Spleen (tissue), 11 donors: ENCODE results near the gene ATOH1. TPM values are rescaled to one million over a fixed set of nuclear protein-coding genes. Genes with fewer than 3 reads are reported as not detected.

Experiments used
- DNase-seq: peaks from one replicate; pipeline ENCODE4 v3.0.0-alpha.2; 2020
- H3K27ac ChIP-seq, 8 donors: fragments of 200-600 bp; sonication (generic) in 7 of 8; 1 replicate in 4 of 8; 2 replicates in 4 of 8; pipeline versions ENCODE4 v1.5.0 to v1.8.0; 2016 to 2021; ENCODE audit warnings: inconsistent platforms in 4 of 8, mild to moderate bottlenecking in 4 of 8, moderate library complexity in 1 of 8
- H3K27me3 ChIP-seq, 7 donors: fragments of 200-600 bp; sonication (generic) in 6 of 7; replicated peaks in 1 of 7; 1 replicate in 4 of 7; 2 replicates in 3 of 7; pipeline versions ENCODE4 v1.5.0 to v1.8.0; 2016 to 2021; ENCODE audit warnings: inconsistent platforms in 3 of 7, mild to moderate bottlenecking in 1 of 7
- H3K36me3 ChIP-seq, 6 donors: fragments of 200-600 bp; sonication (generic) in 5 of 6; 1 replicate in 4 of 6; 2 replicates in 2 of 6; pipeline versions ENCODE4 v1.5.0 to v1.8.0; 2016 to 2021; ENCODE audit warnings: inconsistent platforms in 2 of 6
- H3K4me1 ChIP-seq, 6 donors: fragments of 200-600 bp; sonication (generic) in 5 of 6; 1 replicate in 3 of 6; 2 replicates in 3 of 6; pipeline versions ENCODE4 v1.5.0 to v1.8.0; 2016 to 2021; ENCODE audit warnings: inconsistent platforms in 3 of 6
- H3K4me3 ChIP-seq, 8 donors: fragments of 200-600 bp; sonication (generic) in 7 of 8; 1 replicate in 4 of 8; 2 replicates in 4 of 8; pipeline versions ENCODE4 v1.5.0 to v1.8.0; 2016 to 2021; ENCODE audit warnings: inconsistent platforms in 4 of 8, mild to moderate bottlenecking in 4 of 8, moderate library complexity in 2 of 8
- H3K9me3 ChIP-seq, 8 donors: fragments of 200-600 bp; sonication (generic) in 7 of 8; 1 replicate in 4 of 8; 2 replicates in 4 of 8; pipeline versions ENCODE4 v1.5.0 to v1.8.0; 2016 to 2021; ENCODE audit warnings: inconsistent platforms in 4 of 8
- POLR2A ChIP-seq, 3 donors: fragments of 450-650 bp; IDR thresholded peaks; one replicate each; pipeline ENCODE4 v1.5.1; 2017; ENCODE audit warnings: antibody characterized with exemption in 3 of 3, mild to moderate bottlenecking in 1 of 3
- POLR2AphosphoS5 ChIP-seq, 3 donors: sonication (generic); formaldehyde crosslinking; IDR thresholded peaks; one replicate each; pipeline ENCODE4 v1.5.1; 2017; ENCODE audit warnings: antibody characterized with exemption in 3 of 3
- WGBS, 5 donors: extraction: QIAGEN DNeasy Blood & Tissue Kit in 3 of 5; methylation state at CpG; one replicate each; pipeline versions ENCODE4 v1.1.5 to v1.1.7; 2013 to 2018; 5-methylcytosine and 5-hydroxymethylcytosine counted together
- intact Hi-C: fragments of 100-400 bp; cut with DNase I; formaldehyde crosslinking; loops from one replicate; pipeline ENCODE4 v1.15.0; 2023; ENCODE audit warnings: low total_unique reads
- polyA plus RNA-seq, 3 donors: library from polyadenylated mRNA; stranded (reverse); fragments of 200-250 nt; gene quantifications; one replicate each; pipeline ENCODE4 v1.2.1, GENCODE V29; 2013
- total RNA-seq, 7 donors: library from RNA; depleted of rRNA in 3 of 7; stranded (reverse); fragments of >200 nt in 3 of 7; fragmentation: NEBNext Ultra II Directional in 4 of 7; extraction: Animal tissue kit (Norgen Biotek cat#: 25700) in 4 of 7; gene quantifications; one replicate each; pipeline versions ENCODE4 v1.1.0 to v1.2.1, GENCODE V29; 2016 to 2021
- TF ChIP-seq, protein P1 (sequence below), 11 experiments: fragments of 200-600 bp in 7 of 11; fragments of 450-650 bp in 4 of 11; sonication (generic) in 4 of 11; IDR thresholded peaks in 8 of 11; conservative IDR thresholded peaks in 3 of 11; 1 replicate in 7 of 11; 2 replicates in 4 of 11; pipeline versions ENCODE4 v1.4.0 to v1.8.0; 2016 to 2021; ENCODE audit warnings: antibody characterized with exemption in 11 of 11, inconsistent platforms in 4 of 11, mild to moderate bottlenecking in 1 of 11
- donor health status: healthy with polysubstance abuse.
- donor health status: DM: no; HTN: no; CAD: no; lungs with moderate emphysema.
- donor health status: DM: no; HTN: no; CAD: no.
- donor health status: Bipolar disorder and iron deficiency.
- donor health status: healthy.
- donor health status: DM: no; HTN: no; CAD: no.
- donor health status: DM: yes; HTN: yes; CAD: no.

Gene ATOH1
- total and polyA plus RNA-seq, 10 donors, result not detected

DNA sequence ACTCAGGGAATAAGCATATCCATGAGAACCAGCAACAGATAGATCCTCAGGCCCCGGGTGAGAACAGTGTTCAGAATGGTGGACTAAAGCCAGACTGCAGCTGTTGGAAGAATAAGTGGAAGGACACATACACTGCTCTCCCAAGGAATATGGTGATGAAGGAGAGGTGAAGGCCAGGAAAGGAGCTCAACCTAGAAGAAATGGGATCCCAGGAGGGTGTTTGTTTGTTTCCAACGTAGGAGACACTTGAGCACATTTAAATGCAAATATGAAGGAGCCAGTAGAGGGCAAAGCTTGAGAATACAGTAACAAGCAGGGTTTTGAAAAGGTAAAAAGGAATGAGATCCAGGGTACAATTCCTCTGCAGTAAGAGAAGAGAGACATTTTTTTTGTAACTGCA lies 42.4 kb upstream of the ATOH1 start:
- DNase-seq, result no peak
- Histone ChIP-seq H3K27ac (no peak overlapping the region), H3K9me3 (no peaks in the 10 kb centered on the region), H3K27me3 (no peaks in the 10 kb centered on the region), H3K4me3 (no peak overlapping the region), H3K4me1 (no peaks in the 10 kb centered on the region), H3K36me3 (no peaks in the 10 kb centered on the region)
- TF ChIP-seq POLR2AphosphoS5 (IDR thresholded peaks at IDR 0.05), result no peak
- TF ChIP-seq, protein P1, sequence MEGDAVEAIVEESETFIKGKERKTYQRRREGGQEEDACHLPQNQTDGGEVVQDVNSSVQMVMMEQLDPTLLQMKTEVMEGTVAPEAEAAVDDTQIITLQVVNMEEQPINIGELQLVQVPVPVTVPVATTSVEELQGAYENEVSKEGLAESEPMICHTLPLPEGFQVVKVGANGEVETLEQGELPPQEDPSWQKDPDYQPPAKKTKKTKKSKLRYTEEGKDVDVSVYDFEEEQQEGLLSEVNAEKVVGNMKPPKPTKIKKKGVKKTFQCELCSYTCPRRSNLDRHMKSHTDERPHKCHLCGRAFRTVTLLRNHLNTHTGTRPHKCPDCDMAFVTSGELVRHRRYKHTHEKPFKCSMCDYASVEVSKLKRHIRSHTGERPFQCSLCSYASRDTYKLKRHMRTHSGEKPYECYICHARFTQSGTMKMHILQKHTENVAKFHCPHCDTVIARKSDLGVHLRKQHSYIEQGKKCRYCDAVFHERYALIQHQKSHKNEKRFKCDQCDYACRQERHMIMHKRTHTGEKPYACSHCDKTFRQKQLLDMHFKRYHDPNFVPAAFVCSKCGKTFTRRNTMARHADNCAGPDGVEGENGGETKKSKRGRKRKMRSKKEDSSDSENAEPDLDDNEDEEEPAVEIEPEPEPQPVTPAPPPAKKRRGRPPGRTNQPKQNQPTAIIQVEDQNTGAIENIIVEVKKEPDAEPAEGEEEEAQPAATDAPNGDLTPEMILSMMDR (IDR thresholded peaks at IDR 0.05 in 8 of 11, conservative IDR thresholded peaks at IDR 0.05 in 3 of 11), result no peak
- no peak for TF ChIP-seq POLR2A (IDR thresholded peaks at IDR 0.05)
- intact Hi-C loops, result no loop called here
- WGBS, 5 donors, result 65 to 81% (median 76%) methylated on average over 2 of the region's 2 CpGs

DNA sequence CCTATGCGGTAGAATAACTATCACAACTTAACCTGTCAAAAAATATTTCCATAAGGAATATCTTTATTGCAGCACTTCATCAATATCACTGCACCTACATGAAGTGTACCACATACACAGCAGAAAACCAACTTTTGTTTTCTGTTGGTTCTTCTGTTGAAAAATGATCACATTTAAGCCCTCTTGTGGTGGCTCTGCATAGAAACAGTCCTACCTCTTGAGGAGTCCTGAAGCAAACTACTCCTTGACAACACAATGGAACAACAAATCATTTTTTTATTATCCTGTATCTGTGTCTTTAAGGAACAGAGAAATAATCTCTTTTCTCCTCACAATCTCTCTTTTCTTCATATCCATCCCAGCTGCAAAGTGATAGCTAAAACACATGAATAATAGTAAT lies 39.8 kb upstream of the ATOH1 start:
- WGBS, 5 donors, result 83 to 95% (median 92%) methylated on average over 1 of the region's 1 CpG
- TF ChIP-seq, protein P1 (IDR thresholded peaks at IDR 0.05 in 8 of 11, conservative IDR thresholded peaks at IDR 0.05 in 3 of 11), result no peak
- TF ChIP-seq POLR2AphosphoS5 (IDR thresholded peaks at IDR 0.05) (no peak), POLR2A (IDR thresholded peaks at IDR 0.05) (no peak)
- intact Hi-C loops, result no loop called here

DNA sequence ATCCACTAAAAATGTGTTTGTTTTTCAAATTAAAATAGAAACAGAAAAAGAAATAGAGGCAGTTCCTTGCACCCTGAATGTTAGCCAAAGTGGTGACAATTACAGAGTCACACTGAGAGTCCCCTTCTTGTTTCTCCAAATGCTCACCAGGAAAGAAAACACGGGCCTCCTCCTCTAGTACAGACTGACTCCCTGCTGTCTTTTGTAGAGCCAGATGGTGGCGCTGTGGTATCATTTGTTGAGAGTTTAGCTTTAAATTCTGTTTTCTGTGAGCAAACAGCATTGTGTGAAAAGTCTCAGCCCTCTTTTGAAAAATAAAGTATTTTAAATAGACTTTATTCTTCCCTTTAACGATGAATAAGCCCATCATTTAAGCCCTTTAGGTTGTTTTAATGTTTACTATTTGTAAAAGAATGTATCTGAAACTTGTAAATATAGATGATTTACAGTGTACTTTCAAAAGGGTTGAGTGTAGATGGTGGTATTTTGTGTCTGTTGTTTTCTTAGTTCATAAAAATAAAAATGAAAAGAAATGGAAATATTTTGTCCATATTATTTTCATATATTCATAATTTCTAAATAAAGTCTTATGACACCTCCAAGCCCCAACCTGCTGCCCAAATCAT lies 36.9 kb upstream of the ATOH1 start:
- intact Hi-C loops, result no loop called here
- DNase-seq, result no peak
- Histone ChIP-seq H3K4me1 (no peaks in the 10 kb centered on the region), H3K4me3 (no peak overlapping the region), H3K36me3 (no peaks in the 10 kb centered on the region), H3K27me3 (no peaks in the 10 kb centered on the region), H3K27ac (no peak overlapping the region), H3K9me3 (no peaks in the 10 kb centered on the region)
- TF ChIP-seq POLR2AphosphoS5 (IDR thresholded peaks at IDR 0.05), result no peak
- TF ChIP-seq POLR2A (IDR thresholded peaks at IDR 0.05), result no peak
- TF ChIP-seq, protein P1 (IDR thresholded peaks at IDR 0.05 in 8 of 11, conservative IDR thresholded peaks at IDR 0.05 in 3 of 11), result peak in 10 of 11 experiments; percentile 10 to 74 (median 59)
- 0 to 2% (median 2%) methylated on average over 3 of the region's 3 CpGs for WGBS, 5 donors

More for the DNA sequence above, 39.8 kb upstream of the ATOH1 start:
- Histone ChIP-seq H3K9me3 (no peaks in the 10 kb centered on the region), H3K27me3 (no peaks in the 10 kb centered on the region), H3K4me1 (no peaks in the 10 kb centered on the region), H3K4me3 (no peak overlapping the region), H3K27ac (no peak overlapping the region), H3K36me3 (no peaks in the 10 kb centered on the region)
- no peak for DNase-seq

DNA sequence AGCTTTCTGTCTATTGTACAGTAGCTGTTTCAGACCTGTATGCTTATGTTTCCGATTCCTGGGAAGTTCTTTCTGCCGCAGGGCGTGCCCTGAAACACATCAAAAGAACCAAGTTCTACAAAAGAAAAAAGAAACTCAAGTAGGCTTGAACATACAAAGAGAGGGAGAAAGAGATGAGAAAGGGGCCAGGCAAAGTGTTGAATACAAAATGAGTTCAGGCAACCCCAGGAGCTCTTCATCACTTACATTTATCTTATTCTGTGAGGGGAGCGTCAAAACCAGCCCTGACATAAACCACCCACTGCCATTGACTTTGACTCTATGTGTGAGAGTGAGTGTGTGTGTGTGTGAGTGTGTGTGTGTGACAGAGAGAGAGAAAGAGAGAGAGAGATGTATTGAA lies 26.5 kb upstream of the ATOH1 start:
- Histone ChIP-seq H3K27ac (no peak overlapping the region), H3K4me1 (no peaks in the 10 kb centered on the region), H3K36me3 (no peaks in the 10 kb centered on the region), H3K27me3 (no peaks in the 10 kb centered on the region), H3K9me3 (no peaks in the 10 kb centered on the region), H3K4me3 (no peak overlapping the region)
- no peak for DNase-seq
- 75 to 88% (median 84%) methylated on average over 4 of the region's 4 CpGs for WGBS, 5 donors
- intact Hi-C loops, result no loop called here
- TF ChIP-seq, protein P1 (IDR thresholded peaks at IDR 0.05 in 8 of 11, conservative IDR thresholded peaks at IDR 0.05 in 3 of 11), result no peak
- TF ChIP-seq POLR2AphosphoS5 (IDR thresholded peaks at IDR 0.05), result no peak
- no peak for TF ChIP-seq POLR2A (IDR thresholded peaks at IDR 0.05)
